ENCODE measurements around the gene TOE1. TPM values are rescaled to one million over a fixed set of nuclear protein-coding genes. Genes with fewer than 3 reads are reported as not detected.

The TOE1 gene
- total and polyA plus RNA-seq, 9 of the 15 experiments (the other 6 are each of a cell fraction or from before 2014, with no cell fraction given): 32.1 to 85.7 (median 38.0) TPM

GRCh38 chr1:45304311-45305081 is 35.5 kb upstream of the TOE1 start (continued):
- TF ChIP-seq YY1 (IDR thresholded peaks at IDR 0.05; ENCODE audit: borderline replicate concordance in 1 of 3, control insufficient read depth in 1 of 3, extremely low read depth in 1 of 3, insufficient read depth in 3 of 3, insufficient read length in 1 of 3, insufficient replicate concordance in 2 of 3, low read depth in 1 of 3, low read length in 2 of 3): no peak
- peak; percentile 44; the same call in 1 of the 2 replicates for TF ChIP-seq ZC3H4 (CRISPR knock-in tag; IDR thresholded peaks at IDR 0.05; ENCODE audit: borderline replicate concordance)
- TF ChIP-seq COPS2 (conservative IDR thresholded peaks at IDR 0.05): no peak
- no peak for TF ChIP-seq NCOA6 (IDR thresholded peaks at IDR 0.05)
- 0 out of 2 replicates have a peak, but pooled peaks have one; percentile 26 for TF ChIP-seq ATF7 (IDR thresholded peaks at IDR 0.05)
- peak; percentile 4; the same call in 1 of the 2 replicates for TF ChIP-seq ARID1B (IDR thresholded peaks at IDR 0.05)
- TF ChIP-seq GABPB2 (CRISPR knock-in tag; conservative IDR thresholded peaks at IDR 0.05): no peak
- no peak for TF ChIP-seq BRF2 (IDR thresholded peaks at IDR 0.05; ENCODE audit: borderline replicate concordance, insufficient read depth, insufficient read length)
- TF ChIP-seq ZNF699 (CRISPR knock-in tag; IDR thresholded peaks at IDR 0.05; ENCODE audit: insufficient replicate concordance): no peak
- TF ChIP-seq DEAF1 (CRISPR knock-in tag; IDR thresholded peaks at IDR 0.05): no peak
- peak; percentile 8 for TF ChIP-seq CHD1 (IDR thresholded peaks at IDR 0.05; ENCODE audit: low read length)
- peak; percentile 3; the same call in 1 of the 2 replicates for TF ChIP-seq SREBF1 (IDR thresholded peaks at IDR 0.05; ENCODE audit: borderline replicate concordance, low read depth, low read length)
- TF ChIP-seq RFX7 (CRISPR knock-in tag; IDR thresholded peaks at IDR 0.05): no peak
- no peak for TF ChIP-seq PYGO2 (tag; IDR thresholded peaks at IDR 0.05)
- TF ChIP-seq SFPQ (IDR thresholded peaks at IDR 0.05; ENCODE audit: low read depth, low read length): no peak

Measured in K562 (cell line).